MCF 10A (cell line): ENCODE results near the gene CMTM8. TPM values are rescaled to one million over a fixed set of nuclear protein-coding genes. Genes with fewer than 3 reads are reported as not detected.

Experiments used
- BruUV-seq: library from RNA; stranded (reverse); fragments of 400-500 nt; replicated peaks from 2 replicates; lab custom pipeline; 2021; lab: Mats Ljungman, UMichigan
- CTCF ChIA-PET: fragments of 300-600 bp; sonication (Branson Sonifier 250); formaldehyde crosslinking; extraction: SDS; loops from one replicate; lab custom pipeline; 2021; ENCODE audit warnings: antibody characterized with exemption, inconsistent platforms; lab: Yijun Ruan, JAX
- POLR2A ChIA-PET: fragments of 300-600, 350-650 bp; sonication (Branson Sonifier 250); formaldehyde crosslinking; extraction: SDS; loops from one replicate; lab custom pipeline; 2020; ENCODE audit warnings: antibody characterized with exemption, inconsistent platforms; lab: Yijun Ruan, JAX
- DNase-seq: peaks from one replicate; pipeline ENCODE4 v3.0.0-alpha.2; 2018; ENCODE audit not compliant: unreplicated experiment
- H3K27ac Mint-ChIP-seq: one replicate; pipeline ENCODE4 v1.8.0; 2022; ENCODE audit warnings: mild to moderate bottlenecking, low read depth, mixed read lengths; ENCODE audit not compliant: unreplicated experiment
- H3K27me3 Mint-ChIP-seq: one replicate; pipeline ENCODE4 v1.8.0; 2022; ENCODE audit warnings: mixed read lengths; ENCODE audit not compliant: insufficient read depth, unreplicated experiment
- H3K36me3 Mint-ChIP-seq: one replicate; pipeline ENCODE4 v1.8.0; 2022; ENCODE audit warnings: mild to moderate bottlenecking, moderate library complexity, mixed read lengths; ENCODE audit not compliant: insufficient read depth, unreplicated experiment
- H3K4me1 Mint-ChIP-seq: one replicate; pipeline ENCODE4 v1.8.0; 2022; ENCODE audit warnings: mixed read lengths; ENCODE audit not compliant: insufficient read depth, unreplicated experiment
- H3K4me3 Mint-ChIP-seq: one replicate; pipeline ENCODE4 v1.8.0; 2022; ENCODE audit warnings: mild to moderate bottlenecking, moderate library complexity, mixed read lengths; ENCODE audit not compliant: unreplicated experiment
- H3K9me3 Mint-ChIP-seq: one replicate; pipeline ENCODE4 v1.8.0; 2022; ENCODE audit warnings: mixed read lengths; ENCODE audit not compliant: unreplicated experiment
- intact Hi-C: fragments of 100-400 bp; cut with micrococcal nuclease; formaldehyde crosslinking; loops from 2 replicates; pipeline ENCODE4 v1.14.1; 2022
- total RNA-seq: library from RNA; stranded (reverse); gene quantifications from 2 replicates; pipeline ENCODE4 v1.2.3, GENCODE V29; 2022
- TF ChIP-seq, protein P1 (sequence below): fragments of 200-600 bp; IDR thresholded peaks from one replicate; pipeline ENCODE4 v1.8.0; 2022; ENCODE audit warnings: antibody characterized with exemption, mild to moderate bottlenecking; ENCODE audit not compliant: unreplicated experiment

The CMTM8 gene
- total RNA-seq, 1 experiment from 2014 or later = 3.8 TPM

DNA sequence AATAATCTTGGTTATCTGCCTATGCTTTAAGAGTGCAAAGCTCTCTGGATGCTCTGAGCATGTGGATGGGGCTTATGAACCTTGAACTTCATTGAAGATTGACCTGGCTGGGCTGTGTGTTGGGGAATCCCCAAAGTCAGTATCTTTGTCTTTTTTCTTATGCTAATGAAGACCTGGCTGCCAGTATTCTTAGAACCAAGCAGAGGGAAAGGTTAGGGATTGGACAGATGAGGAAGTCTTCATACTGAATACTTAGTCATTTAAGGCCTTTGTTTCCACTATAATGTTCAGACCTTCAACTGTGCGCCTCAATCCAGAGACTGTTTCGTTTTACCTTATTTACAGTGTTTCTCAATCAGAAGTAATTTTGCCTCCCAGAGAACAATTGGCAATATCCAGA, 110.7 kb downstream of the CMTM8 start:
- ChIA-PET CTCF (no interaction called here), POLR2A (no interaction called here)
- DNase-seq = no peak
- Mint-ChIP-seq H3K27me3 (no peaks in the 10 kb centered on the region), H3K9me3 (no peaks in the 10 kb centered on the region), H3K4me1 (peaks cover 8% of the 10 kb centered on the region), H3K27ac (no peak overlapping the region), H3K36me3 (no peaks in the 10 kb centered on the region), H3K4me3 (no peak overlapping the region)
- TF ChIP-seq, protein P1, sequence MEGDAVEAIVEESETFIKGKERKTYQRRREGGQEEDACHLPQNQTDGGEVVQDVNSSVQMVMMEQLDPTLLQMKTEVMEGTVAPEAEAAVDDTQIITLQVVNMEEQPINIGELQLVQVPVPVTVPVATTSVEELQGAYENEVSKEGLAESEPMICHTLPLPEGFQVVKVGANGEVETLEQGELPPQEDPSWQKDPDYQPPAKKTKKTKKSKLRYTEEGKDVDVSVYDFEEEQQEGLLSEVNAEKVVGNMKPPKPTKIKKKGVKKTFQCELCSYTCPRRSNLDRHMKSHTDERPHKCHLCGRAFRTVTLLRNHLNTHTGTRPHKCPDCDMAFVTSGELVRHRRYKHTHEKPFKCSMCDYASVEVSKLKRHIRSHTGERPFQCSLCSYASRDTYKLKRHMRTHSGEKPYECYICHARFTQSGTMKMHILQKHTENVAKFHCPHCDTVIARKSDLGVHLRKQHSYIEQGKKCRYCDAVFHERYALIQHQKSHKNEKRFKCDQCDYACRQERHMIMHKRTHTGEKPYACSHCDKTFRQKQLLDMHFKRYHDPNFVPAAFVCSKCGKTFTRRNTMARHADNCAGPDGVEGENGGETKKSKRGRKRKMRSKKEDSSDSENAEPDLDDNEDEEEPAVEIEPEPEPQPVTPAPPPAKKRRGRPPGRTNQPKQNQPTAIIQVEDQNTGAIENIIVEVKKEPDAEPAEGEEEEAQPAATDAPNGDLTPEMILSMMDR = no peak
- no TSS peak for BruUV-seq
- intact Hi-C loops = no loop called here

DNA sequence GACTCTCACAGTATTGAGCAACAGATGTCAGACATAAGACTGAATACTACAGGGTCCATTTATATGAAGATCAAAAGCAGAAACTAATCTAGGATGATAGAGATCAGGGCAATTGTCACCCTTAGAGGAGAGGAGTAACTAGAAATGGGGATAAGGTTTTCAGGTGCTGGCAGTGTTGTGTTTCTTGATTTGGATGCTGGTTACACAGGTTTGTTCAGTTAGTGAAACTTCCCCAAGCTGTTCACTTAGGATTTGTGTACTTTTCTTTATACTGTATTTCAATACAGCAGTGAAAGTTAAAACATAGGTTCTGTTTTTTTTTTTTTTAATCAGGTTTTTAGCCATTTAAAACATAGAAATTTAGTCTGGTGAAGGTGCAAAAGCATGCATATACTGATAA, 114.1 kb downstream of the CMTM8 start:
- H3K36me3 Mint-ChIP-seq = no peaks in the 10 kb centered on the region
- no TSS peak for BruUV-seq
- no peak overlapping the region for H3K27ac Mint-ChIP-seq
- H3K27me3 Mint-ChIP-seq = no peaks in the 10 kb centered on the region
- DNase-seq = no peak
- ChIA-PET POLR2A (interaction anchor here (1.1 kb wide), 1 partner anchor 126 kb away, joined by 3 read pairs; no protein-coding TSS in a partner anchor), CTCF (interaction anchor here (0.7 kb wide), 1 partner anchor 23 kb away, joined by 4 read pairs; no protein-coding TSS in a partner anchor)
- intact Hi-C loops = no loop called here
- no peaks in the 10 kb centered on the region for H3K9me3 Mint-ChIP-seq
- peaks cover 5% of the 10 kb centered on the region for H3K4me1 Mint-ChIP-seq
- TF ChIP-seq, protein P1 = no peak
- no peak overlapping the region for H3K4me3 Mint-ChIP-seq

DNA sequence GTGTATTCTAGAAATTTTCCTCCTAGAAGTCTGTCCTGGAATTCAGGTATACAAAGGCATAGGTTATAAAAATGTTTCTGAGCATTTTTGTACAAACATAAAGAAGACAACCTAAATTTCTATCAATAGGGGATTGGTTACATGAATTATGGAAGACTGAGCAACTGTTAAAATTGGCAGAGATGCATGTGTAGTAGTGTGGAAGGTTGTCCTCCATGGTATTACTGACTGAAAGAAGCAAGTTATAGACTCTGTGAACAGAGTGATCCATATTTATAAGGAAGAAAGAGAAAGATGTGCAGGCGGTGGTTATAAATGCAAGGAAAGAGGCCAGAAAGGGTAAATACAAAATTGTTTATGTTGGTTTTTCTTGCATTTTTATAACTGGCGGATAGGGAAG, 114.9 kb downstream of the CMTM8 start:
- TF ChIP-seq, protein P1 = no peak
- Mint-ChIP-seq H3K27ac (no peak overlapping the region), H3K4me1 (no peaks in the 10 kb centered on the region), H3K9me3 (no peaks in the 10 kb centered on the region), H3K27me3 (no peaks in the 10 kb centered on the region), H3K4me3 (no peak overlapping the region), H3K36me3 (no peaks in the 10 kb centered on the region)
- ChIA-PET POLR2A (interaction anchor here (1.1 kb wide), 1 partner anchor 127 kb away, joined by 3 read pairs; no protein-coding TSS in a partner anchor), CTCF (no interaction called here)
- no TSS peak for BruUV-seq
- intact Hi-C loops = no loop called here
- DNase-seq = no peak

DNA sequence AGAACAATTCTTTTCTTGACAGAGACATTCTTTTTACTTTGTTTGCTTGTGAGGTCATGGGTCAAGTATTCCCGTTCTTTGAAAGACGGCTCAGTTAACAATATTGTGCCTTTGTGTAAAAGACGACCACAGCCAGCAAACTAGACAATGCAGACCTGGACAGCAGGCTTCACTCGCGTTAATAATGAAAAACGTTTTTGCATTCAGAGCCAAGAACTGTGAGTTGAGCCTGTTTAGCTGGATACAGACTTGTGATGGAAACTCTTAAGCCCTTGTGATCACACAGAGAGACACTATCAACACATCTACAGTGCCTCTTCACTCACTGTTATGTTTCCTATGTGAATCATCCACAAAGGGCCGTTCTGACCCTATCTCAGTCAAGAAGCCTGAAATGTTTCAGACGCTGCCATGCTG, 115.9 kb downstream of the CMTM8 start:
- Mint-ChIP-seq H3K27me3 (no peaks in the 10 kb centered on the region), H3K9me3 (no peaks in the 10 kb centered on the region), H3K4me3 (no peak overlapping the region), H3K36me3 (no peaks in the 10 kb centered on the region), H3K4me1 (no peaks in the 10 kb centered on the region), H3K27ac (no peak overlapping the region)
- TF ChIP-seq, protein P1 = no peak
- no peak for DNase-seq
- ChIA-PET POLR2A (no interaction called here), CTCF (no interaction called here)
- intact Hi-C loops = no loop called here
- BruUV-seq = no TSS peak
